ENCODE measurements around the gene FOXF1. TPM values are rescaled to one million over a fixed set of nuclear protein-coding genes. Genes with fewer than 3 reads are reported as not detected.

The FOXF1 gene
- total RNA-seq, 2 experiments from 2014 or later, result not detected

GRCh38 chr16:86492267-86492960 is 17.9 kb upstream of the FOXF1 start:
- ChIA-PET CTCF (no interaction called here), POLR2A (no interaction called here)

- ChIA-PET CTCF (no interaction called here), POLR2A (no interaction called here)
Measured at GRCh38 chr16:86492961-86493629, 17.2 kb upstream of the FOXF1 start.

GRCh38 chr16:86494039-86494564 is 16.2 kb upstream of the FOXF1 start:
- CTCF ChIA-PET, result no interaction called here

GRCh38 chr16:86494565-86495356 is 15.6 kb upstream of the FOXF1 start:
- CTCF ChIA-PET, result no interaction called here
- POLR2A ChIA-PET, result no interaction called here

More at GRCh38 chr16:86494039-86494564, 16.2 kb upstream of the FOXF1 start:
- POLR2A ChIA-PET, result no interaction called here

GRCh38 chr16:86495357-86495701 is 15.0 kb upstream of the FOXF1 start:
- POLR2A ChIA-PET, result no interaction called here
- CTCF ChIA-PET, result no interaction called here

GRCh38 chr16:86495756-86496261 is 14.5 kb upstream of the FOXF1 start:
- POLR2A ChIA-PET, result no interaction called here
- CTCF ChIA-PET, result no interaction called here

- CTCF ChIA-PET, result no interaction called here
- POLR2A ChIA-PET, result no interaction called here
Measured at GRCh38 chr16:86496262-86496928, 13.9 kb upstream of the FOXF1 start.

- POLR2A ChIA-PET, result no interaction called here
- CTCF ChIA-PET, result no interaction called here
Measured at GRCh38 chr16:86496929-86497461, 13.3 kb upstream of the FOXF1 start.

- CTCF ChIA-PET, result no interaction called here
- POLR2A ChIA-PET, result no interaction called here
Measured at GRCh38 chr16:86497551-86498021, 12.7 kb upstream of the FOXF1 start.

GRCh38 chr16:86498155-86498670 is 12.1 kb upstream of the FOXF1 start:
- POLR2A ChIA-PET, result no interaction called here
- CTCF ChIA-PET, result no interaction called here

GRCh38 chr16:86498671-86499439 is 11.5 kb upstream of the FOXF1 start:
- ChIA-PET CTCF (no interaction called here), POLR2A (no interaction called here)

- ChIA-PET CTCF (no interaction called here), POLR2A (no interaction called here)
Measured at GRCh38 chr16:86499440-86499786, 10.9 kb upstream of the FOXF1 start.

GRCh38 chr16:86499889-86500707 is 10.2 kb upstream of the FOXF1 start:
- POLR2A ChIA-PET, result no interaction called here
- CTCF ChIA-PET, result no interaction called here

GRCh38 chr16:86500708-86501510 is 9.4 kb upstream of the FOXF1 start:
- CTCF ChIA-PET, result no interaction called here
- POLR2A ChIA-PET, result no interaction called here

- POLR2A ChIA-PET, result no interaction called here
- CTCF ChIA-PET, result no interaction called here
Measured at GRCh38 chr16:86501989-86502855, 8.1 kb upstream of the FOXF1 start.

GRCh38 chr16:86502856-86503748 is 7.2 kb upstream of the FOXF1 start:
- ChIA-PET POLR2A (no interaction called here), CTCF (no interaction called here)
